H7 (cell line): ENCODE results near the gene CYRIA. TPM values are rescaled to one million over a fixed set of nuclear protein-coding genes. Genes with fewer than 3 reads are reported as not detected.

Experiments
- DNase-seq: peaks from one replicate; pipeline ENCODE4 v3.0.0; 2012
- H3K27me3 ChIP-seq: 2 replicates; pipeline ENCODE4 v1.6.0; 2011; ENCODE audit warnings: mild to moderate bottlenecking, low read length; ENCODE audit not compliant: control insufficient read depth, insufficient read depth
- H3K36me3 ChIP-seq: replicated peaks from 2 replicates; pipeline ENCODE4 v1.5.1; 2011; ENCODE audit warnings: low read length; ENCODE audit not compliant: control insufficient read depth, insufficient read depth
- H3K4me3 ChIP-seq: 2 replicates; pipeline ENCODE4 v1.5.1; 2011; ENCODE audit warnings: low read depth, mild to moderate bottlenecking, control low read depth, low read length, moderate library complexity; ENCODE audit not compliant: insufficient read depth
- total RNA-seq: library from RNA; depleted of rRNA; stranded (reverse); fragments of >200 nt; shearing (Covaris generic); gene quantifications from 2 replicates; pipeline ENCODE4 v1.2.3, GENCODE V29; 2014

Gene CYRIA
- total RNA-seq, 1 experiment from 2014 or later: 1.5 TPM

DNA sequence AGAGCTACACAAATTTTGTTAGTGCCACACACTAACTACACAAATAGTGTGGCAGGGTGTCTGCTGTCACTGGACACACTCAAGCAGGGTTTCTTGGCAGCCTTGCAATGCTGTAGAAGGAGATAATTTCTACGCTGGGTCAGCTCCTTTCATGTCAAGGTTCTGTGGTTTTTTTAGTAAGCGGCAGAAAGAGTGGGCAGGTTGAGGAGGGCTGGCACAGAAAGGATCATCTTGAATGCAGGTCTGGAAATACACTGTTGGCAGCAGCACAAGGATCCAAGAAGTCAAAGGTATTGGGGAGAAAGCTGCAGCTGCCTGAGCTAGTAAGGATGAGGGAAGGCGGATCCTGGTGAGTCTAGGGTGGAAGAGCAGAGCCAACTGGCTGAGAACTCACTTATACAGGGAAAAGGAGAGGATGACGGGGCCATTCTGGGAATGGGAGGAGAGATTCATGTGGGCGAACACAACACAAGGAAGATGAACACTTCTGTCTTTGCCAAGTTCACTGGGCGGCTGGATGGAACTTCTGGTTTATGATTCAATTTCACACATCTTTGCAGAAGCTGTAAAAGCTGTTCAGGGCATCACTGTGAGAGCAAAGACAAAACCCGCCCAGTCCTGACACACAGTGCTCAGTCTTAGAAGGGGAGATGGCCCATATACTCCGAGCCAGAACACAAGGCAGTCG, 16.9 kb upstream of the CYRIA start:
- no peak for DNase-seq
- Histone ChIP-seq H3K27me3 (no peaks in the 10 kb centered on the region), H3K4me3 (no peak overlapping the region), H3K36me3 (no peaks in the 10 kb centered on the region)

DNA sequence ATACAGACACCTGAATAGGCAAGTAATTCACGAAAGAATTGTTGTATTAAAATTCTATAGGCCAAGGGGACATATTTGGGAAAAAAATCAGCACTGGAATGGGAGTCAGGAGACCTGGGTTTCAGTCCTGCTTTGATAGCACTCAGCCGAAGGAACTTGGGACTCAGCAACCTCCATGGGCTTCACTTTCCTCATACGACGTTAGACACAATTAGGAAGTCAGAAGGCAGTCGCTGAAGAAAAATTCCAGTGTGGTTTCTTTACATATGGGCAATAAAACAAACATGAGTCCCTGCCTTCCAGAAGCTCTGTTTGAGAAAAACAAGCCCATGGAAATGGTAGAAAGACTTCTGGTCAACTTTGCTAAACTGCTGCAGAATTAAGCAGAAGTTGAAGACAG, 15.1 kb upstream of the CYRIA start:
- Histone ChIP-seq H3K36me3 (no peaks in the 10 kb centered on the region), H3K4me3 (no peak overlapping the region), H3K27me3 (no peaks in the 10 kb centered on the region)
- no peak for DNase-seq

DNA sequence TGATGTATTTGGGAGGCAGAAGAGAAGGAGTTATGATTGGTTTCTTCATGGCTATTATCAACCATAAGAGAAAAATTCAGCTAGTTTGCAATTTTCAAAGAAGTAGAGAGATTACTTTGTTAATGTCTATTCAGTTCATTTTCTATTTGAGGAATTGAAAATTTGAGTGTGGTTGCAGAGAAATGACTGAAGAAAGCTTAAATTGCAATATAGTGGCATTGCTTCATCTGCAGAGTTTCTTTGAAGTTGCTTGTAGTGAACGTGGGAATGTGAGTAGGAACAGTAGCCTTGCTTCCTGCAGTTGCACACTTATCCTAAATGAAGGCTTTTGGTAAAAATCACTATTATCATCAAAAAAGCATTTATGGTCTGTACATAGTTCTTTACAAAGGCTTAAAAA, 14.7 kb upstream of the CYRIA start:
- no peak for DNase-seq
- Histone ChIP-seq H3K36me3 (no peaks in the 10 kb centered on the region), H3K27me3 (no peaks in the 10 kb centered on the region), H3K4me3 (no peak overlapping the region)

DNA sequence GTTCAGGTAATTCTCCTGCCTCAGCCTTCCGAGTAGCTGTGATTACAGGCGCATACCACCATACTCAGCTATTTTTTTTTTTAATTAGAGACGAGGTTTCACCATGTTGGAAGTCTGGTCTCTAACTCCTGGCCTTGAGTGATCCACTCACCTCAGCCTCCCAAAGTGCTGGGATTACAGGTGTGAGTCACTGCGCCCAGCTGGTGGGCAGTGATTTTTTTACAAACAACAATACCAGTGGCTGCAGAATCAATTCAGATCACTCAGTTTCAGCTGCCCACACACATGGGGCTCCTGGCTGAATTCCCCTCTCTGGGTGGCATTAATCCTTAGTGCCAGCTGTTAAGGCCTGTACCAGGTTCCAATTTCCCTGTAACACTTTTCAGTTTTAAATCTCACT, 13.3 kb upstream of the CYRIA start:
- no peaks in the 10 kb centered on the region for H3K36me3 ChIP-seq
- no peak for DNase-seq
- no peak overlapping the region for H3K4me3 ChIP-seq
- no peaks in the 10 kb centered on the region for H3K27me3 ChIP-seq

DNA sequence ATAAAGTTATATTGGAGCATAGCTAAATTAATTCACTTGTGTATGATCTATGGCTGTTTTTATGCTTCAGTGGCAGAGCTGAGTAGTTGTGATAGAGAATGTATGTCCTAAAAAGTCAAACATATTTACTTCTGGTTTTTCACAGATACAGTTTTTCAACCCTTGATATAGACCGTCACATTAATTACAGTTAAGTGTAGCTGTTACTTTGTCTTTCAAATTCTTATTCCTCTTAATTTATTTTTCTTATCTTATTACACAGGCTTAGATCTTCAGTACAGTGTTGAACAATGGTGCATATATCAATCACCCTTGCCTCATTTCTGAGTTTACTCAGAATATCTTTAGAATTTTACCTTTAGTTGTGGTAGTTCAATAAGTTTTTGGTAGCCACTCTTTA, 12.2 kb upstream of the CYRIA start:
- no peak for DNase-seq
- Histone ChIP-seq H3K36me3 (no peaks in the 10 kb centered on the region), H3K27me3 (no peaks in the 10 kb centered on the region), H3K4me3 (no peak overlapping the region)

DNA sequence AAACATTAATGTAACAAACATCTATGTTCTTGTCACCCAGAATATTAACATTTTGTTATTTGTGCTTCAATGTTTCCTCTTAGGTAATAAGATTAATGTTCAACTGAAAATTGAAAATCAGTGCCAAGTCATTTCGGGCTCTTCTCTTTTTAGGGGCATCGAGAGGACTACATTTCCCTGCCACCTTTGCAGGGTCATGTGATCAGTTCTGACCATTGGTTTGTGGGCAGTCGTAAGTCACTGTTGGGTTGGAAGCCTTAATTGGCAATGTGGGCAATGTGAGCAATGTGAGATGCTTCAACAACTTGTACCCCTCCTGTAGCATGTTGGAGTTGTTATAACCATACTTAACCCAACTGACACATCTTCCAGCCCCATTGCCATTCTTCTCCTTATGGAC, 10.1 kb upstream of the CYRIA start:
- Histone ChIP-seq H3K4me3 (no peak overlapping the region), H3K36me3 (no peaks in the 10 kb centered on the region), H3K27me3 (no peaks in the 10 kb centered on the region)
- DNase-seq: no peak

DNA sequence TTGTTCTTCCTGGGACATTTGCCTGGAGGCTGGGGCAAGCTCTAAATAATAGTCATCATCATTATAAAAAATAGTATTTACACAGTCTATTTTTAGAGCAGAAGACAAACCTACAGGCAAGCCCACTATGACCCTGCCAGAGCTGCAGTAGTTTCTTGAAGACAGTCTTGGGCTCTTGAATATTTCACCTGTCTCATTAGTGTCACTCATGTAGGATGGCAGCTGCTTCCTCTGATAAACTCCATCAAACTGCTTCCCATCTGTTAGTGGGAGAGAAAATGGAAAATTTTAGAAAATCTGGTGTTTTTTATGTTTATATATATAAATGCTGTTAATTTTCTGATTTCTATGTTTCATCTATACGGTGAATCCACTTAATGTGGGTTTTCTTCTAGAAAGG, 8.5 kb upstream of the CYRIA start:
- H3K4me3 ChIP-seq: no peak overlapping the region
- no peaks in the 10 kb centered on the region for H3K36me3 ChIP-seq
- no peaks in the 10 kb centered on the region for H3K27me3 ChIP-seq
- no peak for DNase-seq

DNA sequence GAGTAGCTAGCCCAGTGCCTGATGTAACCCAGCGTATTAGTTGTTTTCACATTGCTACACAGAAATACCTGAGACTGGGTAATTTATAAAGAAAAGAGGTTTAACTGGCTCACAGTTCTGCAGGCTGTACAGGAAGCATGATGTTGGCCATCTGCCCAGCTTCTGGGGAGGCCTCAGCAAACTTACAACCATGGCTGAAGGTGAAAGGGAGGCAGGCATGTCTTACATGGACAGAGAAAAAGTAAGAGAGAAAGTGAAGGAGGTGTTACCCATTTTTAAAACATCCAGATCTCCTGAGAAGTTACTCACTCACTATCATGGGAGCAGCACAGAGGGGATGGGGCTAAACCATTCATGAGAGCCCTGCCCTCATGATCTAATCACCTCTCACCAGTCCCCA, 6.1 kb upstream of the CYRIA start:
- H3K36me3 ChIP-seq: no peaks in the 10 kb centered on the region
- H3K4me3 ChIP-seq: no peak overlapping the region
- no peak for DNase-seq
- H3K27me3 ChIP-seq: no peaks in the 10 kb centered on the region

DNA sequence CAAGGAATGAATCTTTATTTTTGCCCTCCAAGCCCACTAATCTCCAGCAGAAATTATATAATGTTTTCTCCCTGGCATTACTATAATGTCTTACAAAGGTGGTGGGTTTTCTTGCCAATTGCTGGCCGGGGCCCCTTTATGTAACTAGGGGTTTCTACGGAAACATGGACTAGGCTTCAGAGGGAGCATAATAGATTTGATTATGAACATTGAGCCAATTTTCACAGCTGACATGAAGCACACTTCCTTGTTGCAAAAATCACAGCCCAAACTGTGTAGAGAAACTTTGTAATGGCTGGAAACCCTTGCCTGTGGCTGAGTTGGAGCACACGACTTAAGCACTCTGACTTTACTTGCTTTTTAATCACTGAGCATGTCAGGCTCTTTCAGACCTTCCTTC, 3.8 kb upstream of the CYRIA start:
- DNase-seq: no peak
- peaks cover 10% of the 10 kb centered on the region for H3K27me3 ChIP-seq

DNA sequence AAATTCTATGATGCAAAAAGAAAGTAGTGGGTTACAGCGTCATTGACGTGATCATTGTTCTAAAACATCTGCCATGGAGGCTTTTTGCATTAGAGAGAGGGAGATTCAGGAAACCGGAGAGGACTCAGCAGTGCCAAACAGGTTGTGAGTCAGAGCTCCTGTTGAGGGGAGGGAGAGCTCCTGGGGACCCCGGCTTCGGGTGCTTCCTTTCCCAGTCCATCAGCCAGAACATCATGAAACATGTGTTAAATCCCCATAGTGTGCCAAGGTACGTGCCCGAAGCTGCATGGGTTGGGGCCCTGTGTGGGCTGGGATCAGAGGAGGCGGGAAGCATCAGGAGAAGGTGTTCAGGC, 791 bp upstream of the CYRIA start:
- peak; percentile 38 for DNase-seq
- H3K4me3 ChIP-seq: no peak overlapping the region
- no peaks in the 10 kb centered on the region for H3K36me3 ChIP-seq
- H3K27me3 ChIP-seq: peaks cover 11% of the 10 kb centered on the region

More for the DNA sequence above, 3.8 kb upstream of the CYRIA start:
- Histone ChIP-seq H3K4me3 (no peak overlapping the region), H3K36me3 (no peaks in the 10 kb centered on the region)

DNA sequence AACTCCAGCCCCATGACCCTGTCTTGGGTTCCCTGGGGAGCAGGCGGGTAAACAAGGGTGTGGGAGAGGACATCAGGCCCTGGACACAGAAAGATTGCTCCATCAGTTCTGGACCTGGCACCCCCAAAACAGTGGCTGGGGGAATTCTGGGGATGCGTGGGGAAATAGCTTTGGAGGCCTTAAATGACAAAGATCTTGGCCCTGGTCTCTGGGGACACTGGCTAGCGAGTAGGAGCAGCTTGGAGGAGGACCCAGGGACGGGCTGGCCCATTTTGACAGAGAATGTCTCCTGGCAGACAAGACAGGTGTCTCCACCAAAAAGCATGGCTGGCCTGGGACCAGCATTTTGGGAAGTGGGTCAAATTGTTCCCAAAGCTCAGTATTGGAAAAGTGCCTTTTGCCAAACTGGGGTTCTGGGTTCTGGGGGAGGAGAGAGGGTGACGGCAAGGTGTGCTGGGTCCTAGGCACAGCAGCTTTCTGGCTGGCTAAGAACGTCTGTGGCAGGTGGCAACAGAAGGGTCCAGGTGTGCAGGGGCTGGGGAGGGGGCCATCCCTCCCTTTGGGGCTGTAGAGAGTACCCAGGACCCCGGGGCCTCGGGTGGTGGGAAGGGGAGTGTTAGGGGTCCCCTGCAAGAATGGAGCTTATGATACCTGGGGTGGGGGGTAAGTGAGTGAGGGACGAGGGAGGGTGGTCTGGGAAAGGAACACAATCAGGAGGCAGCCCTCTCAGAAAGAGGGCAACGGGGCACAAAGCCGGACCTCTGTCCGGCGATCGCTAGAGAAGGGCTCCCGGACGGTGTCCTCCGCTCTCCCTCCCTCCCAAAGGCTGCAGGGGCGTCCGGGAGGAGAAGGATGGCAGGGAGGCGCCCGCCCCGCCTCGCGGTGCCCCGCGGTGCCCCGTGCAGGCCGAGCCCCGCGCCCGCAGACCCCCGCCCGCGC, 556 bp downstream of the CYRIA start:
- Histone ChIP-seq H3K36me3 (no peaks in the 10 kb centered on the region), H3K4me3 (peak overlapping the region; percentile 57), H3K27me3 (peaks cover 11% of the 10 kb centered on the region)
- DNase-seq: peak; percentile 15

DNA sequence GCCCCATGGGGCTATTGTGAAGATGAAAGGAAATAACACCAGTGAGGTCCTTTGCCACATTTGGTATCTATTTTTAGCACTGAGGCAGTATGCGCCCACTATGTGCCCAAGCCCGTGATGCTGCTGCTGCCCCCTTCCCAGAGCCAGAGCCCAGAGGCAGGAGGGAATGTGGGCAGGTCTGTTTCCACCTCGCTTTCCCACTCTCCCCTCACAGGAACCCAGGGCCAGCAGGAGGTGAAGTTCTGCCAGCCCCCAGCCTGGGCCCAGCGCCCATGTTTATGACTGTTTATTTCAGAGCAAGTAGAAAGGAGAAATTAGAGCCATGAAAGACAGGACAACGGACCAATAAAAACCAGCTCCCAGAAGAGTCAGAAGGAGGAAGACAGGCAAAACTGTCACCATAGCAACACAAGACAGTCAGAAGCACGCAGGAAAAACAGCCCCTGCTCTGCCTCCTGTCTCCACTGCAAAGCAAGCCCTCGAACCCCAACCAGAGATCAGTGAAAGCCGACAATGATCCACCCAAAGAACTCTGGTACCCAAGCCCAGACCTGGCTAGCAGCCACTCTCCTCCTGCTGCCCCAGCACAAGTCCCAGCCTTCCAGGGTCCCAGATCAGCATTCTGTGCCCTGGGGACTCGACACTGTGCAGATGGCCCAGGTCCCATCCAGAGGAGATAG, 1.4 kb downstream of the CYRIA start:
- peak; percentile 38 for DNase-seq
- Histone ChIP-seq H3K4me3 (no peak overlapping the region), H3K36me3 (no peaks in the 10 kb centered on the region), H3K27me3 (peaks cover 11% of the 10 kb centered on the region)

DNA sequence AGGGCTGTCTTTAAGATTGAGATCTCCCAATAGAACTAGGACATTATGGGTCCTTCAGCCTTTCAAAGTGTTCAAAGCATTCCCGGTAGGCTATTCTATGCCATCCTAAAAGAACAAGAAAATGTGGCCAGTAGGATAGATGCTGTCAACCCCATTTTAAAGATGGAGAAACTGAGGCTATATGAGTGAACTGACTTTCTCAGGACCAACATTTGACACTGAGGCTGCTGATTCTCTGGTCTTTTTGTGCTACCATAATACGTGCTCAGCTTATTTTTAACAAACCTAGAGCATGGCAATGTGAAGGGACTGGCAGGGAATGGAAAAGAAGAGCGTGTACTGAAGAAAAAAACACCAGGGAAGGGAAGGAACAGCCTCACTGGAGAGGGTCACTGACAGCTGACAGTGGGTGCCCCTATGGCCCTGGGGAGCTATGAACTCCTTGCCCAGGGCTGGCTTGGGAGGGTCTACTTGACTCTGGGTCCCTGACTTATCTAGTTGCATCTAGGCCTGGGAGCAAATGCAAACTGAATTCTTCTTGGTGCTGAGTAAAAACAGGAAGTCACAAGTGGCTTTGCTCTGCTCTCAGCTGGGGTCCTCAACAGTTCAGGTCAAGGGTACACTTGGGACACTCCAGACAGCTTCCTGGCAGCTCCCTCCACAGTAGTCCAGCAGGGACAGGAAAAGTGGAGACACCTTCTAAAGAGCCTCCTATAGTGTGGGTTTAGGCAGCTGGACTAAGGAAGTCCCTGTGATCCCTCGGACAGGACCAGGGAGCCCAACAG, 2.3 kb downstream of the CYRIA start:
- no peaks in the 10 kb centered on the region for H3K36me3 ChIP-seq
- DNase-seq: no peak
- H3K4me3 ChIP-seq: no peak overlapping the region
- H3K27me3 ChIP-seq: peaks cover 11% of the 10 kb centered on the region
